Esophagus squamous epithelium (tissue), 5 donors: ENCODE measurements around the gene PRSS27. TPM values are rescaled to one million over a fixed set of nuclear protein-coding genes. Genes with fewer than 3 reads are reported as not detected.
A peak's percentile ranks its signal among the peaks of the same experiment; 100 is the strongest.
"Not testable (repeated sequence)": the region's sequence is repeated elsewhere in the genome, so short reads cannot be mapped to it uniquely, and the experiment has no call there.

ENCODE experiments used
- DNase-seq: peaks from one replicate; lab custom pipeline; 2025; lab: John Stamatoyannopoulos, UW
- H3K27ac ChIP-seq, 4 donors: fragments of 200-600 bp; sonication (generic); one replicate each; pipeline ENCODE4 v1.5.1; 2016 to 2019; ENCODE audit warnings: mild to moderate bottlenecking in 1 of 4
- H3K27me3 ChIP-seq, 4 donors: fragments of 200-600 bp; sonication (generic); 1 replicate in 3 of 4; 2 replicates in 1 of 4; pipeline versions ENCODE4 v1.5.1 to v1.6.0; 2017 to 2021; ENCODE audit warnings: antibody characterized with exemption in 1 of 4
- H3K36me3 ChIP-seq, 3 donors: fragments of 200-600 bp; sonication (generic); one replicate each; pipeline ENCODE4 v1.5.1; 2016 to 2019
- H3K4me1 ChIP-seq, 3 donors: fragments of 200-600 bp; sonication (generic); one replicate each; pipeline ENCODE4 v1.5.1; 2017 to 2019
- H3K4me3 ChIP-seq, 4 donors: fragments of 200-600 bp; sonication (generic); 1 replicate in 3 of 4; 2 replicates in 1 of 4; pipeline ENCODE4 v1.5.1; 2016 to 2019; ENCODE audit warnings: mild to moderate bottlenecking in 2 of 4, moderate library complexity in 1 of 4
- H3K9me3 ChIP-seq, 3 donors: fragments of 200-600 bp; sonication (generic); one replicate each; pipeline ENCODE4 v1.5.1; 2016 to 2019
- CTCF ChIP-seq, 6 experiments: fragments of 450-650 bp in 4 of 6; fragments of 200-600 bp in 2 of 6; sonication (generic) in 2 of 6; IDR thresholded peaks; one replicate each; pipeline ENCODE4 v1.5.1; 2016 to 2019; ENCODE audit warnings: antibody characterized with exemption in 6 of 6, mild to moderate bottlenecking in 4 of 6, moderate library complexity in 4 of 6
- POLR2A ChIP-seq, 4 donors: fragments of 450-650 bp; IDR thresholded peaks; one replicate each; pipeline ENCODE4 v1.6.1; 2017; ENCODE audit warnings: antibody characterized with exemption in 4 of 4, mild to moderate bottlenecking in 4 of 4, moderate library complexity in 3 of 4
- WGBS, 2 donors: methylation state at CpG; one replicate each; pipeline ENCODE4 v1.1.5; 2018; 5-methylcytosine and 5-hydroxymethylcytosine counted together
- intact Hi-C: fragments of 100-400 bp; cut with DNase I; formaldehyde crosslinking; loops from one replicate; pipeline ENCODE4 v1.15.0; 2022
- total RNA-seq, 4 donors: library from RNA; depleted of rRNA; stranded (reverse); fragments of >200 nt; gene quantifications; one replicate each; pipeline ENCODE4 v1.1.0, GENCODE V29; 2016
- donor health status: DM: yes; HTN: yes; CAD: no.

PRSS27 gene
- total RNA-seq, 4 donors from 2014 or later: 188 to 463 (median 228) TPM

DNA sequence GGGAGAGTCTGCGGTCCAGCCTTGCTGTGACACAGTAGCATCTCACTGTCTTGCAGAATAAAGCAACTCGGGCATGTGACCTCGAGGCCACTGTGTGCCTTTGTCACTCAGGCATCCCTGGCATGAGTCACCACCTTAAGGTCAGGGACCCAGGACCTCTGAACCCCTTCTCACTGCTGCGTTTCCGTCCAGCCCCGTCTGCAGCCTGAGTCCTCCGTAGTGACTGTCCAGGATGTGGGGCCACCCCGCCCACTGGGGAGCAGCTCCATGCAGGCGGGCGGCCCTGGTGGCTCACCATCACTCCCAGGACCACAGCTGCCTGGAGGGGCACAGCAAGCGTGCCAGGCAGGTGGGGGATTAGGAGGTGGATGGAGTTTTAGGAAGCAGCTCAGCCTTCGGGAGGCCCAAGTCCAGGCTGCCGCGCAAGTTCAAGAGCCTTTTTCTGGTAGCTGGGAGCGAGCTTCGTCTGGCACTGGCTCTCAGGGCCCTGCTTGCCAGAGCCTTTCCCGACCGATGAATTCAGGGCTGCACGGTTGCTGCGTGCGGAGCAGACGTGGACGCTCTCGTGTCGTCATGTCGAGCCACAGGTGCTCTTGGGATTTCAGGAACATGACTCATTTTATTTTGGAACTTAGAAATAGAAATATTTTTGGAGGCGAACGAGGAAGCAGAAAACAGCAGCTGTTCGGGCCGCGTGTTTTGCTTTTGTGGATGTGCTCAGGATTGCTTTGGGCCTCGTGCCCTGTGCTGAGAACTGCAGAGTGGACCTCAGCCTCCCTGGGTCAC lies 20.9 kb downstream of the PRSS27 start:
- intact Hi-C loops: no loop called here
- no peak for TF ChIP-seq CTCF (IDR thresholded peaks at IDR 0.05)
- no peak for TF ChIP-seq POLR2A (IDR thresholded peaks at IDR 0.05)
- DNase-seq: no peak
- Histone ChIP-seq H3K27ac (no peak overlapping the region), H3K27me3 (no peaks in the 10 kb centered on the region), H3K4me1 (no peaks in the 10 kb centered on the region), H3K9me3 (no peaks in the 10 kb centered on the region), H3K36me3 (peaks cover 54 to 80% (median 57%) of the 10 kb centered on the region in 3 donors), H3K4me3 (no peak overlapping the region)
- WGBS, 2 donors: 40 to 83% methylated on average over 1 to 18 of the region's 32 CpGs

DNA sequence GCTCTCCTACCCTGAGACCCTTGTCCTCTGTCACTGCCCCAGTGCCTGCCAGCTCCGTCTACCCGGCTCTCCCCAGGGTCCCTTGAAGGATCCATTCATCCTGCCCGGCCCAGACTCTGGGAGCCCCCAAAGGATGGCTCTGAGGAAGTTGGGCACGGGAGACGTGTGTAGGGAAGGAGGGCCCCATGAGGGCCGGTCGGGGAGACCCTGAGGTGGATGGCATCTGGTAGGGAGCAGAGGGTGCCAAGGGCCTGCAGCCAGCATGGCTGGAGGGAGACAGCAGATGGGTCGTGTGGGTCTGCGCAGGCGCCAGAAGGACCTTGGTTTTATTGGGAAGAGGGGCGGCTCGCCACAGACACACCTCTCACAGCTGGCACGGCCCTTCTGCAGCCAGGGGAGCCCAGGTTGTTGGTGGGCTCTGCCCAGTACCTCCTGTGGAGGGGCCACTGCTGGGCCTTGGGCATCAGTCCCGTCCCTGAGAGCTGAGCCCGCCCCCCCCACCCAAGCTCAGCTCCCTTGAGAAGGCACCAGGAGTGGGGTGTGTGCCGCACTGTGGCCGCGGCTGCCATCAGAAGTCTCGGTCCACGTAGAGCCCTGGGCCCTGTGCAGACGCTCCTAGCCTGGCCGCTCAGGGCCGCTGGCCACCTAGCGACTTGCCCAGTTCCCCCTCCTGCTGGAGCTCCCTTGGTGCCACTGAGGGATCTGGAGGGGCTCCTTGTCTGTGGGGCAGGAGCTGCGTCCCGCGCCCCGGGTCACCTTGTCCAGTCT lies 21.7 kb downstream of the PRSS27 start:
- Histone ChIP-seq H3K9me3 (no peaks in the 10 kb centered on the region), H3K36me3 (peaks cover 51 to 71% (median 53%) of the 10 kb centered on the region in 3 donors), H3K27me3 (no peaks in the 10 kb centered on the region), H3K4me3 (no peak overlapping the region), H3K27ac (no peak overlapping the region), H3K4me1 (peaks cover 0 to 3% (median 0%) of the 10 kb centered on the region in 3 donors)
- WGBS, 2 donors: 89 to 95% methylated on average over 3 to 8 of the region's 28 CpGs
- no peak for DNase-seq
- no peak for TF ChIP-seq POLR2A (IDR thresholded peaks at IDR 0.05)
- TF ChIP-seq CTCF (IDR thresholded peaks at IDR 0.05): no peak
- intact Hi-C loops: no loop called here

GRCh38 chr16:2697401-2697948 lies 22.5 kb downstream of the PRSS27 start:
- TF ChIP-seq CTCF (IDR thresholded peaks at IDR 0.05) (no peak), POLR2A (IDR thresholded peaks at IDR 0.05) (no peak)
- no peak for DNase-seq
- intact Hi-C loops: no loop called here
- H3K9me3 ChIP-seq: no peaks in the 10 kb centered on the region
- H3K27ac ChIP-seq: no peak overlapping the region
- H3K27me3 ChIP-seq: no peaks in the 10 kb centered on the region
- no peak overlapping the region for H3K4me3 ChIP-seq
- peaks cover 0 to 11% (median 0%) of the 10 kb centered on the region in 3 donors for H3K4me1 ChIP-seq
- H3K36me3 ChIP-seq: peaks cover 43 to 67% (median 45%) of the 10 kb centered on the region in 3 donors
- 90 to 93% methylated on average over 12 to 15 of the region's 17 CpGs for WGBS, 2 donors

DNA sequence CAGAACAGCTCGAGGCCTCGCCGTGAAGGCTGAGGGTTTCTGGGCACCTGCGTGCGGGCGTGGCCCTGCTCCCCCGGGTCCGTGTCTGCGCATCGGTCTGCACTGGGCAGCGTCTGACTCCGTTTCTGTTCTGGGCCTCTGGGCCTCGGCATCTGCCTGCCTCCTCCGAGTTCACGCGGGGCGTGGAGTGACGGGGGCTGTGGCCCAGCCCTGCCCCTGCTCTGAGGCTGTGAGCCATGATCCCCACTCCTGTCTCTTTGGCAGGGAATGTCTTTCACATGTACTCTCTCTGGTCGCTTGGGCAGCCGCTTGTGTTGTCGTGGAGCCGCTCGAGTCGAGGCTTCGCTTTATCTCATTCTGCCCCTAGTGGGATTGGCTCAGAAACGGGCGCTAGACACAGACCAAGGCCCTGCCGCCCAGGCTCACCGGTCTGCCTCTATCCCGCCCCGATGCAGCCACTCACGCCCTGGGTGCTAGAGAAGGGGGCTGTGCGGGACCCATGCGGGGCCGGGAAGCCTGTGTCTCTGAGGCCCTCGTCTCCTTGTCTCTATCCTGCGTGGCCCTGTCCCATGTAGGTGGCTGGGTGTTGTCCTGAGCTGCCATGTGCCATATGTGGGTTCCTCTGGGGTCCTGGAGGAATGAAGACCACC lies 23.3 kb downstream of the PRSS27 start:
- H3K27ac ChIP-seq, H3K4me3 ChIP-seq, H3K27me3 ChIP-seq, H3K9me3 ChIP-seq, intact Hi-C loops, DNase-seq: not testable (repeated sequence)
- WGBS, 2 donors: 90 to 98% methylated on average over 6 to 8 of the region's 37 CpGs
- peaks cover 36 to 67% (median 38%) of the 10 kb centered on the region in 3 donors for H3K36me3 ChIP-seq
- H3K4me1 ChIP-seq: peaks cover 0 to 18% (median 7%) of the 10 kb centered on the region in 3 donors

- TF ChIP-seq CTCF (IDR thresholded peaks at IDR 0.05): no peak
- no peak for TF ChIP-seq POLR2A (IDR thresholded peaks at IDR 0.05)
- Histone ChIP-seq H3K36me3 (peaks cover 7 to 49% (median 16%) of the 10 kb centered on the region in 3 donors), H3K9me3 (no peaks in the 10 kb centered on the region), H3K4me1 (peaks cover 0 to 30% (median 7%) of the 10 kb centered on the region in 3 donors), H3K27ac (peak overlapping the region in 1 of 4 donors; percentile 7), H3K27me3 (no peaks in the 10 kb centered on the region), H3K4me3 (no peak overlapping the region)
- DNase-seq: no peak
- WGBS, 2 donors: 55 to 71% methylated on average over 8 of the region's 24 CpGs
- intact Hi-C loops: no loop called here
Measured at GRCh38 chr16:2692948-2693651, 26.9 kb downstream of the PRSS27 start.
